Measurements from ENCODE around the gene MYLK4.

MYLK4 gene

GRCh38 chr6:2794171-2794730, 43.5 kb upstream of the MYLK4 start:
- no peak for DNase-seq (ENCODE audit: low read depth)
- H3K4me3 ChIP-seq (ENCODE audit: low read depth, low read length), result no peak overlapping the region
- no peak for TF ChIP-seq CTCF (IDR thresholded peaks at IDR 0.05; ENCODE audit: control insufficient read depth, extremely low read depth, insufficient read depth)

- H3K4me3 ChIP-seq (ENCODE audit: low read depth, low read length), result no peak overlapping the region
- TF ChIP-seq CTCF (IDR thresholded peaks at IDR 0.05; ENCODE audit: control insufficient read depth, extremely low read depth, insufficient read depth), result no peak
- DNase-seq (ENCODE audit: low read depth), result no peak
Measured at GRCh38 chr6:2793534-2794151, 42.9 kb upstream of the MYLK4 start.

GRCh38 chr6:2792330-2793110, 41.8 kb upstream of the MYLK4 start:
- no peak overlapping the region for H3K4me3 ChIP-seq (ENCODE audit: low read depth, low read length)
- no peak for TF ChIP-seq CTCF (IDR thresholded peaks at IDR 0.05; ENCODE audit: control insufficient read depth, extremely low read depth, insufficient read depth)
- no peak for DNase-seq (ENCODE audit: low read depth)

- H3K4me3 ChIP-seq (ENCODE audit: low read depth, low read length), result no peak overlapping the region
- TF ChIP-seq CTCF (IDR thresholded peaks at IDR 0.05; ENCODE audit: control insufficient read depth, extremely low read depth, insufficient read depth), result no peak
- no peak for DNase-seq (ENCODE audit: low read depth)
Measured at GRCh38 chr6:2791450-2791974, 40.8 kb upstream of the MYLK4 start.

- peak; percentile 75 for DNase-seq (ENCODE audit: low read depth)
- TF ChIP-seq CTCF (IDR thresholded peaks at IDR 0.05; ENCODE audit: control insufficient read depth, extremely low read depth, insufficient read depth), result peak; percentile 80
- no peak overlapping the region for H3K4me3 ChIP-seq (ENCODE audit: low read depth, low read length)
Measured at GRCh38 chr6:2790588-2791449, 40.1 kb upstream of the MYLK4 start.

- TF ChIP-seq CTCF (IDR thresholded peaks at IDR 0.05; ENCODE audit: control insufficient read depth, extremely low read depth, insufficient read depth), result no peak
- no peak overlapping the region for H3K4me3 ChIP-seq (ENCODE audit: low read depth, low read length)
- no peak for DNase-seq (ENCODE audit: low read depth)
Measured at GRCh38 chr6:2786269-2786668, 35.5 kb upstream of the MYLK4 start.
